ENCODE data around the gene P3H2.

P3H2 gene

DNA sequence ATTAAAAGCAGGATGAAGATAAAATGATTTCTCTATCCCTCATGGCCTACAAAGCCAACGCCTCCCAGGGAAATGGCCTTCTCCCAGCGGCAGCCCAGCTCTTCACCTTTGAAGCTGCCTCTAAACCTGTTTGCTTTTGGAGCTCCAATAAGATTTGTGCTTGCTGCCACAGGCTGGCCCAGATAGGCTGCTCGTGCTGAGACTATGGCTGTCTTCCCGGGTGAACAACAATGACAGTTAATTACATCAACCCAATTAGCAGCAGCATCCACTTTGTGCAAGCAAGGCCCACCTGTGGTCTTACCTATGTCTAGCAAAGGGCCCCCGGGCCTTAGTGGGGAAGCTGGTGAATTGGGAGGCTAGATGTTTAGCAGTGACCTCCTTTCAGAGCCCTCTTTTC, 179.6 kb downstream of the P3H2 start:
- DNase-seq: no peak

DNA sequence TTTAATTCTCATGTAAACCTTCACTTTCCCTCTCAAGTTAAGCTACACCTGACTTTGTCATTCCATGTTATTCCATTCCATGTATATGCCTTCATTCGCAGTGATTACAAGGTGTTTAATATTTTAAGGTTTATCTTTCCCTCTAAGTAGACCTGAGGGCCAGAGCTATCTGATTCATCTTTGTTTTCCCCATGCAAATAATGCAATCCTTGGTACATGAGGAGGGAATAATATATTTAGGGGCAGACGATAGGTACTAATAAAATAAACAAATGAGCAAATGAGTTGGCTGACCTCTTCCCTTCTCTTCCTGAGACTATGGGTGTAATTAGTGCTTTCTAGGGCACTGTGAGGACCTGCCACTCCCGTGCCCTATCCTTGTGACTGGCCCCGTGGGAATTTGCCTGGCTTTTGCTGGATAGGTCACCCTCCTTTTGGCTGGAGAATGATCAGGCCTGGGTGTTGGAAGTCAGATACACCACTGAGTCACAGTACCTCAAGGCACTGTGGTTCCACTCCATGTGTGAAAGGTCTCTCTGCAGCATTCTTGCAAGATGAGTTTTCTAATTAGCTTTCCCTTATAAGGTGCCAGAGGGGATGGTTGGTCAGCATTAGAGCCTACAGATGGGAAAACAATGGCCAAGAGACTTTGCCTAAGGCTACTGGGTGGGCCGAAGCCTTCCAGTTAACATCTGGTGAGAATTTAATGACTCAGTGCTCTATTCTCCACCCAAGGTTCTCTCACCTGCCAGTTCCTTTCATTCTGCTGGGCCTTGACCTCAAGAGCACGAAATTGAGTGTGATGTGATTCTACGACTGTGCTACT, 183.2 kb downstream of the P3H2 start:
- DNase-seq: no peak

DNA sequence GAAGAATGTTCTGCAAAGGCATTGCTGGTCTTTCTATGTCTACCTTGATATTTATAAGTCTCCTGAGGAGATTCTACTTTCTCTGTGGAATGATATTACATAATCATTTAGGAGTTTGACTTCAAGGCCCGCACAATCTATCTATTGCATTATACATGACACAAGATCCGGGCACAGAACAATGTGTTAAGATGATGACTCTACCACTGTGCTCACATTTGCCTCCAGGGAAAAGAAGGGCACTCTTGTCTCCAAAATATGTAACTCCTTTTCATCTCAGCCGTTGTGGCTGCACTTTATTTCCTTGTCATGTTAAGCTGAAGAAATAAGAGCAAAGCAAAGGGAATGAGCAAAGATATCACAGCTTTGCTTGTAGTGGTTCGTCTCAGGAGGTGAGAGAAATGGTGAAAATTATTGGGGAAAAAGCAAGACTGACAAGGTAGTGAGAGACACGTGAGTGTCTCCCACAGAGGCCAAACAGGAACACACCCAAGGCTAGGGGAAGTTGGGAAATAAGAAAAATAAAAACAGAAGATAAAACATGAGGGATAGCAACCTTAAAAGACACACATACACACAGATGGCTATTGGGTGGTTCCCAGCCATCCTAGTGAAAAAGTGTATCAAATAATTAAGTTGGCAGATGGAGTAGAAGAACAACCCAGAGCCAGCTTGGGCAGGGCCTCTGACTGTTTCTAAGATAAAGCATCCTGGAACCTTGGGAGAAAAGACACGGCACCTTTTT, 184.3 kb downstream of the P3H2 start:
- DNase-seq: no peak

DNA sequence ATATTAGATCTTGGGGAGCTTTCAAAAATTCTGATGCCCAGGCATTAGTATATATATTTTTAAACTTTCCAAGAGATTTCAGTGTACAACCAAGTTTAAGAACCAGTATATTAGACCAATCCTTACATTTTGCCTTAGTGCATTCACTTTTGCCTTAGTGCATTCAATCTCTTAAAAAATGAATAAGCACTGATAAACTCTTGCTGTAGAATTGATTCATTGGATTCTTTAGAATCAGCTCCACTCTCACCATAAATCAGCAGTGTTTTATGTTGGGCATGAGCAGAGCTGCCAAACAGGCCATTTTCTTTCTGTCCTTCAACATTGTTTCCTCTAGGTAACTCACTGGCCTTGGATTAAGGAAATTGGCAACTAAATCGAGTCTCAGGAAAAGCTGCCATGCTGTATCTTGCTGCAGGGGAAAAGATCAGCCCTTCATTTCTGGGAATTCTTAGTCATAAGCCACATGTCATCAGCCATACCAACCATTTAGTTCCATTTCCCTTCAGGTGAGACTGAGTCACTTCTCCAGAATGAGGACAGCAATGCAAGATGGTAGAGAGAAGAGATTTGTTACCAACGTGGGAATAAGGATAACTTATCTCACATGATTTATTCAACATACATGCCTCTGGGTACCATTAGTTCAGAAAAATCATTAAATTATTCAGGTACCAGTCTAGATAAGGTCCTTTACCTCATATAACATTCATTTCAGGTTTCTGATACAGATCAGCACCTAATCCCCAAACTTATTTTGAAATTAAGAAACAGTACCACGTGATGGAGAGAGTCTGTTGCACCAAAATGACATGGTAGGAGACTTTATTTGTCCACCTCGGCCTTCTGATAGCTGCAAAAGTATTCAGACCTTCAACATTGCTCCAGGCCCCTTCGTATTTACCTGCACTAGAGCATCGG, 192.5 kb downstream of the P3H2 start:
- DNase-seq: no peak

DNA sequence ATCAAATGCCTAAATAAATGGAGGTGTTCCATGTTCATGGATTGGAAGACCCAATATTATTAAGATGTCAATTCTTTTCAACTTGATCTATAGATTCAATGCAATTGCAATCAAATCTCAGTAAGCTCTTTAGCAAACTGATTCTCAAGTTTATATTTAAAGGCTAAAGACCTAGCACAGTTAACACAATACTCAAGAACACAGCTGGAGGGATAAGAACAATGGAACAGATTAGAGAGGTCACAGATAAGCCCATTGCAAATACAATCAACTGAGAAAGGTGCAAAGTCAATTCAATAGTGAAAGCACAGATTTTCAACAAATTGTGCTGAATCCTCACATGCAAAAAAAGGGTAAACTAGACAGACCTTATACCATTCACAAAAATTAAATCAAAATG, 198.9 kb downstream of the P3H2 start:
- no peak for DNase-seq

DNA sequence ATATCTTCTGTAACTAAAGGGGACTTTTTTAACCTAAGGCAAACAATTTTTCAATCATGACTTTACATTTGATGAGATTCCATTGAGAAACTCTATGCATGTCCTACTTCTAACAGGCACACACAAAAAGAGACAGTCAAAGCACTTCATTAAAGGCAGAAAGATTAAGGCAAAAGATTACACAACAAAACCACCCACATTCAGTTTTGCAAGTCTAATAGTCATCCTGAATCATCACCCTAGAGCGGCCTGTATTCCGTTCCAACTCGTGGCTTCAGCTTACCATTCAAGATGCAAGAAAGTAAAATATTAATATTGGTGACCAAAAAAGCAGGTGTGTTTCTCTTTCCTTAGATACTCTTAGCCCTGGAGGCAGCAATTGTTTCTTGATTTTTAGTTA, 205.9 kb downstream of the P3H2 start:
- DNase-seq: no peak

DNA sequence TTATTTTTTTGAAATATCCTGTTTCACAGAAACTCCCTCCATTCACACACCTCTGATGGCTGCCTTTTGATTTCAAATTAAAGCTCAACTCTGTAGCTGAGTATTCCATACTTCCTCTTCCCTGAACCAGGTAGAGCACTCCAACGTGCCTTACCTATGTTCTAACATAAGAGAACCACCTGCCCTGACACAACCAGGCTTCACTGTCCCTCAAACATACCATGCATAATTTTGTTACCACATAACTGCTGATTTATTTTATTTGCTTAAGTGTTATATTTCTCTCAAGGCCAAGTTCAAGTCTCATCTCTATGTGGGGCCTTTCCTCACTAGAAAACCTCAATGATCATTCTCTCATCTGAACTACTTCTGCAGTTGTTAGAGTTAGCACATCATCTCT, 209.7 kb downstream of the P3H2 start:
- DNase-seq: no peak

DNA sequence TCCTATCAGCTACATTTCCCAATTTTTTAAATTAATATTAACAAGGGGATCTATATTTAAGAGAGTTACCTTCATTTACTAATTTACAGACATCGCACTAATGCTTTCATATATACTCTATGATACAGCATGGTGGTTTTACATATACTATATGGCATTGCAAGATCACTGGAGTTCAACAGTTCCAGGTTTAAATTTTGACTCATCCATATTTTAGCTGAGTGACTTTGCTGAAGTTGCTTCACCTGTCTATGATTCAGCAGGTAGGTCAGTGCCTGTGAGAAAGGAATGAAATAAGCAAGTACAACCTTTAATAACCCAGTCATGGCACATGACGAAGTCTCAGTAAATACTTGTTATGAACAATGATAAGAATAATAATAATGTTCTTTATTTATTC, 211.1 kb downstream of the P3H2 start:
- no peak for DNase-seq

DNA sequence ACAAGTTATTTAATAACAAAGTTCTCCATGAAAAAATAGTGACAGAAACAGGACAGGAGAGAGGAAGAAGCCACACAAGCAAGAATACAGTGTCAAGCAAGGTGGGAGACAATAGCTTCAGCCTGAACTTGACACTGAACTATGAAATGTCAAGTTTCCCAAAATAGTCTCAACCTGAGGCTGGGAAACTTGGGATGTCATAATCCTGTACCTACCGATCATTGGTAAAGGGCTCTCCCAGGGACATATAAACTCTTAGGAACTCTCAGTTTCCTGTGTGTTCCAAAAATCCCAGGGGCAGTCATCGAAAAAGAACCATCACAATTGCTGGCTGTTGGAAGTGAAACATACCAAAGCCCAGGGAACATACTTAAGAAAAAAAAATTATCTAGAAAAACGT, 211.6 kb downstream of the P3H2 start:
- DNase-seq: no peak

DNA sequence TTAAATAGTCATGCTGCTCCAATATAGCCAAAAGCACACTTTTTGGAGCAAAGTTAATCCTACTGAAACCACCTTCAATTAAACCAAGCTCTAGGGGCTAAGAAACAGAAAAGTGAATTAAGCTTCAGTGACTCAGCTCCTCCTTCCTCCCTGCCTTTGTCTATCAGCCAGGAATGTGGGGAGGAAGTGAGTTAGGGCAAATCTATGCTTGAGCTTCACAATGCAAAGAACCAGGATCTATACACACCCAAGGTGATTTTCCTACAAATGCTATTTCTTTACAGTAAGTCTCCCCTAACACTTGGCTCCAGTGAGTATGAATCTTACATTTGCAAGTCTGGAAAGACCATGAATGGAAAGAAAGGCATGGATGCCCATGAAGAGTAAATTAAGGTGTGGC, 212.1 kb downstream of the P3H2 start:
- DNase-seq: no peak

DNA sequence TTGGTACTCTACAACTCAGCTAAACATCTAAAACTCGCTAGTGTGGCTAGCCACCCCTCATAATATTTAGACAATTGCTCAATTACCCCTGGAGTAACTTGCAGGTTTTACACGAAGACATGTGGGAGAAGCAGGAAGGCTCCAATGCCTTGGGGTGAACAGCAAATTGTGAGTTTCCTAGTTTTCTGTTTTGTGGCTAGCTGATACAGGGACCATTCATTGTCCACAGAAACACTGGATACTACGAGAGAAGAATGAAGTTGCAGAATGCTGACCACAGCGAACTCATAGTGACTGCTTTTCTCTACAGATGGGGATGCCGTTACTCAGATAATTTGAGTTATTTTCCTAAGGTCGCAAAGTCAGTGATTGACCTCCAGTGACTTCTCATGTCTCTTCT, 212.9 kb downstream of the P3H2 start:
- no peak for DNase-seq
